HepG2 (cell line): Measurements from ENCODE around the gene HOMEZ. TPM values are rescaled to one million over a fixed set of nuclear protein-coding genes. Genes with fewer than 3 reads are reported as not detected.

ENCODE experiments used
- ARID5B ChIP-seq: IDR thresholded peaks from 2 replicates; pipeline ENCODE4 v1.4.0; 2020; ENCODE audit warnings: mild to moderate bottlenecking, missing genetic modification reagents
- ATF5 ChIP-seq: sonication (generic); formaldehyde crosslinking; IDR thresholded peaks from 2 replicates; pipeline ENCODE4 v1.4.0; 2020; ENCODE audit warnings: mild to moderate bottlenecking, low read depth, missing genetic modification reagents
- DR1 ChIP-seq: sonication (generic); formaldehyde crosslinking; IDR thresholded peaks from 2 replicates; pipeline ENCODE4 v1.8.0; 2021; ENCODE audit warnings: mild to moderate bottlenecking, missing genetic modification reagents, inconsistent platforms
- ELF4 ChIP-seq: sonication (generic); formaldehyde crosslinking; IDR thresholded peaks from 2 replicates; pipeline ENCODE4 v1.5.0; 2020; ENCODE audit warnings: missing genetic modification reagents, mild to moderate bottlenecking, moderate library complexity, borderline replicate concordance
- FOXA3 ChIP-seq: IDR thresholded peaks from 2 replicates; pipeline ENCODE4 v1.6.1; 2016; ENCODE audit warnings: missing genetic modification reagents, missing compliant biosample characterization
- GTF3A ChIP-seq: sonication (generic); formaldehyde crosslinking; conservative IDR thresholded peaks from 2 replicates; pipeline ENCODE4 v1.4.0; 2020; ENCODE audit warnings: mild to moderate bottlenecking, missing genetic modification reagents
- MXD1 ChIP-seq: sonication (generic); formaldehyde crosslinking; IDR thresholded peaks from 2 replicates; pipeline ENCODE4 v1.4.0; 2020; ENCODE audit warnings: mild to moderate bottlenecking, missing genetic modification reagents
- NR2F6 ChIP-seq, 2 experiments: IDR thresholded peaks; 2 replicates each; pipeline ENCODE4 v1.6.1; 2016; ENCODE audit warnings: antibody characterized with exemption in 1 of 2, mild to moderate bottlenecking in 1 of 2
- ZBTB26 ChIP-seq: IDR thresholded peaks from 2 replicates; pipeline ENCODE4 v1.6.1; 2016; ENCODE audit warnings: missing compliant biosample characterization, missing genetic modification reagents, borderline replicate concordance
- ZNF143 ChIP-seq: sonication (generic); formaldehyde crosslinking; IDR thresholded peaks from 2 replicates; pipeline ENCODE4 v1.4.0; 2020; ENCODE audit warnings: missing genetic modification reagents
- ZNF264 ChIP-seq: sonication (generic); formaldehyde crosslinking; IDR thresholded peaks from 2 replicates; pipeline ENCODE4 v1.4.0; 2020; ENCODE audit warnings: missing genetic modification reagents
- ZNF430 ChIP-seq: sonication (generic); formaldehyde crosslinking; IDR thresholded peaks from 2 replicates; pipeline ENCODE4 v1.9.0; 2021; ENCODE audit warnings: mild to moderate bottlenecking, missing genetic modification reagents
- ZNF547 ChIP-seq: sonication (generic); formaldehyde crosslinking; IDR thresholded peaks from 2 replicates; pipeline ENCODE4 v1.5.1; 2020; ENCODE audit warnings: mild to moderate bottlenecking, missing genetic modification reagents
- ZNF816 ChIP-seq: sonication (generic); formaldehyde crosslinking; IDR thresholded peaks from 2 replicates; pipeline ENCODE4 v1.8.0; 2022; ENCODE audit warnings: missing genetic modification reagents, mild to moderate bottlenecking, borderline replicate concordance
- polyA plus RNA-seq, 8 experiments: library from polyadenylated mRNA; depleted of rRNA in 3 of 8; stranded (reverse) in 7 of 8; unstranded in 1 of 8; fragments of >200 nt; fragmentation: Illumina TruSeq in 4 of 8; extraction: Trizol in 4 of 8; gene quantifications; 2 replicates each; pipeline versions ENCODE4 v1.2.1 to v1.2.3, GENCODE V29; 2011 to 2016; ENCODE audit warnings: low read depth in 4 of 8, missing spikeins in 1 of 8, mixed read lengths in 1 of 8; ENCODE audit not compliant: insufficient read depth in 1 of 8
- total RNA-seq, 5 experiments: library from RNA; depleted of rRNA; stranded (reverse); fragments of >200 nt; fragmentation: Illumina TruSeq; extraction: Trizol; gene quantifications; 2 replicates each; pipeline ENCODE4 v1.2.3, GENCODE V29; 2016; ENCODE audit warnings: low read depth in 1 of 5
- TF ChIP-seq, protein P1 (sequence below): sonication (generic); formaldehyde crosslinking; IDR thresholded peaks from 2 replicates; pipeline ENCODE4 v1.5.1; 2020; ENCODE audit warnings: mild to moderate bottlenecking, missing genetic modification reagents, moderate library complexity
- TF ChIP-seq, protein P2 (sequence below): sonication (generic); formaldehyde crosslinking; IDR thresholded peaks from 2 replicates; pipeline ENCODE4 v1.4.0; 2020; ENCODE audit warnings: mild to moderate bottlenecking, low read depth, missing genetic modification reagents

The HOMEZ gene
- total and polyA plus RNA-seq, 2 of the 13 experiments (the other 11 are each of a cell fraction or from before 2014, with no cell fraction given): 14.5 to 31.8 TPM

DNA sequence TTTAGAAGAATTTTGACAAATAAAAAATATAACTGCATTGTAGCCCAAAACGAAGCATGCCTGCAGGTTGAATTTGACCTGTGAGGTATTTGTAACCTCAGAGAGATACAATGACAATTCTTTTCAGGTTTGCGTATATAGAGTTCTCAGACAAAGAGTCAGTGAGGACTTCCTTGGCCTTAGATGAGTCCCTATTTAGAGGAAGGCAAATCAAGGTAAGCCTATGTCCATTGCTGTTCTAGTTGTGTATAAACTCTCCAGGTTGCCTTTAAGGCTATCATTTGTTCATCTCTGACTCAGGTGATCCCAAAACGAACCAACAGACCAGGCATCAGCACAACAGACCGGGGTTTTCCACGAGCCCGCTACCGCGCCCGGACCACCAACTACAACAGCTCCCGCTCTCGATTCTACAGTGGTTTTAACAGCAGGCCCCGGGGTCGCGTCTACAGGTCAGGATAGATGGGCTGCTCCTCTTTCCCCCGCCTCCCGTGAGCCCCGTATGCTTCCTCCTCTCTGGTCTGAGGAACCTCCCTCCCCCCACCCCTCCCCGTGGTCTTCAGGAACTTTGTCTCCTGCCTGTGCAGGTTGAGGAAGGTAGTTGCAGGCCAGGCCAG lies 38.0 kb upstream of the HOMEZ start (continued):
- TF ChIP-seq ZNF264 (no peak), MXD1 (CRISPR knock-in tag) (no peak), ZNF547 (CRISPR knock-in tag) (no peak), ZNF430 (CRISPR knock-in tag) (0 out of 2 replicates have a peak, but pooled peaks have one; percentile 9), ZNF816 (CRISPR knock-in tag) (0 out of 2 replicates have a peak, but pooled peaks have one; percentile 2), ELF4 (CRISPR knock-in tag) (no peak), ZBTB26 (CRISPR knock-in tag) (no peak), NR2F6 (IDR thresholded peaks at IDR 0.05) (no peak), NR2F6 (CRISPR knock-in tag; IDR thresholded peaks at IDR 0.05) (no peak), FOXA3 (CRISPR knock-in tag) (no peak), ZNF143 (CRISPR knock-in tag) (no peak), ARID5B (CRISPR knock-in tag) (no peak), ATF5 (CRISPR knock-in tag) (no peak), DR1 (no peak), GTF3A (CRISPR knock-in tag) (no peak)
- TF ChIP-seq, protein P1, sequence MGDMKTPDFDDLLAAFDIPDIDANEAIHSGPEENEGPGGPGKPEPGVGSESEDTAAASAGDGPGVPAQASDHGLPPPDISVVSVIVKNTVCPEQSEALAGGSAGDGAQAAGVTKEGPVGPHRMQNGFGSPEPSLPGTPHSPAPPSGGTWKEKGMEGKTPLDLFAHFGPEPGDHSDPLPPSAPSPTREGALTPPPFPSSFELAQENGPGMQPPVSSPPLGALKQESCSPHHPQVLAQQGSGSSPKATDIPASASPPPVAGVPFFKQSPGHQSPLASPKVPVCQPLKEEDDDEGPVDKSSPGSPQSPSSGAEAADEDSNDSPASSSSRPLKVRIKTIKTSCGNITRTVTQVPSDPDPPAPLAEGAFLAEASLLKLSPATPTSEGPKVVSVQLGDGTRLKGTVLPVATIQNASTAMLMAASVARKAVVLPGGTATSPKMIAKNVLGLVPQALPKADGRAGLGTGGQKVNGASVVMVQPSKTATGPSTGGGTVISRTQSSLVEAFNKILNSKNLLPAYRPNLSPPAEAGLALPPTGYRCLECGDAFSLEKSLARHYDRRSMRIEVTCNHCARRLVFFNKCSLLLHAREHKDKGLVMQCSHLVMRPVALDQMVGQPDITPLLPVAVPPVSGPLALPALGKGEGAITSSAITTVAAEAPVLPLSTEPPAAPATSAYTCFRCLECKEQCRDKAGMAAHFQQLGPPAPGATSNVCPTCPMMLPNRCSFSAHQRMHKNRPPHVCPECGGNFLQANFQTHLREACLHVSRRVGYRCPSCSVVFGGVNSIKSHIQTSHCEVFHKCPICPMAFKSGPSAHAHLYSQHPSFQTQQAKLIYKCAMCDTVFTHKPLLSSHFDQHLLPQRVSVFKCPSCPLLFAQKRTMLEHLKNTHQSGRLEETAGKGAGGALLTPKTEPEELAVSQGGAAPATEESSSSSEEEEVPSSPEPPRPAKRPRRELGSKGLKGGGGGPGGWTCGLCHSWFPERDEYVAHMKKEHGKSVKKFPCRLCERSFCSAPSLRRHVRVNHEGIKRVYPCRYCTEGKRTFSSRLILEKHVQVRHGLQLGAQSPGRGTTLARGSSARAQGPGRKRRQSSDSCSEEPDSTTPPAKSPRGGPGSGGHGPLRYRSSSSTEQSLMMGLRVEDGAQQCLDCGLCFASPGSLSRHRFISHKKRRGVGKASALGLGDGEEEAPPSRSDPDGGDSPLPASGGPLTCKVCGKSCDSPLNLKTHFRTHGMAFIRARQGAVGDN (CRISPR knock-in tag): peak; percentile 28
- TF ChIP-seq, protein P2, sequence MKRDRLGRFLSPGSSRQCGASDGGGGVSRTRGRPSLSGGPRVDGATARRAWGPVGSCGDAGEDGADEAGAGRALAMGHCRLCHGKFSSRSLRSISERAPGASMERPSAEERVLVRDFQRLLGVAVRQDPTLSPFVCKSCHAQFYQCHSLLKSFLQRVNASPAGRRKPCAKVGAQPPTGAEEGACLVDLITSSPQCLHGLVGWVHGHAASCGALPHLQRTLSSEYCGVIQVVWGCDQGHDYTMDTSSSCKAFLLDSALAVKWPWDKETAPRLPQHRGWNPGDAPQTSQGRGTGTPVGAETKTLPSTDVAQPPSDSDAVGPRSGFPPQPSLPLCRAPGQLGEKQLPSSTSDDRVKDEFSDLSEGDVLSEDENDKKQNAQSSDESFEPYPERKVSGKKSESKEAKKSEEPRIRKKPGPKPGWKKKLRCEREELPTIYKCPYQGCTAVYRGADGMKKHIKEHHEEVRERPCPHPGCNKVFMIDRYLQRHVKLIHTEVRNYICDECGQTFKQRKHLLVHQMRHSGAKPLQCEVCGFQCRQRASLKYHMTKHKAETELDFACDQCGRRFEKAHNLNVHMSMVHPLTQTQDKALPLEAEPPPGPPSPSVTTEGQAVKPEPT (CRISPR knock-in tag): 0 out of 2 replicates have a peak, but pooled peaks have one; percentile 35
